Ascending aorta (tissue), 2 donors: ENCODE results near the gene GIN1. TPM values are rescaled to one million over a fixed set of nuclear protein-coding genes. Genes with fewer than 3 reads are reported as not detected.

ENCODE experiments used
- DNase-seq, 2 donors: peaks; one replicate each; pipeline ENCODE4 v3.0.0-alpha.2; 2019; ENCODE audit warnings: low spot score in 2 of 2
- H3K27ac ChIP-seq, 2 donors: fragments of 200-600 bp; sonication (generic); one replicate each; pipeline ENCODE4 v1.5.1; 2016 to 2017; ENCODE audit warnings: mild to moderate bottlenecking in 1 of 2
- H3K27me3 ChIP-seq: fragments of 200-600 bp; sonication (generic); one replicate; pipeline ENCODE4 v1.5.1; 2017
- H3K36me3 ChIP-seq, 2 donors: fragments of 200-600 bp; sonication (generic); one replicate each; pipeline ENCODE4 v1.5.1; 2016
- H3K4me1 ChIP-seq, 2 donors: fragments of 200-600 bp; sonication (generic); one replicate each; pipeline ENCODE4 v1.5.1; 2016 to 2017; ENCODE audit warnings: mild to moderate bottlenecking in 1 of 2
- H3K4me3 ChIP-seq, 2 donors: fragments of 200-600 bp; sonication (generic); one replicate each; pipeline ENCODE4 v1.5.1; 2016 to 2017; ENCODE audit warnings: mild to moderate bottlenecking in 1 of 2
- H3K9me3 ChIP-seq, 2 donors: fragments of 200-600 bp; sonication (generic); one replicate each; pipeline ENCODE4 v1.5.1; 2016
- intact Hi-C: fragments of 100-400 bp; cut with DNase I; formaldehyde crosslinking; loops from one replicate; pipeline ENCODE4 v1.15.1; 2023
- total RNA-seq: library from RNA; depleted of rRNA; stranded (reverse); fragments of >200 nt; gene quantifications from one replicate; pipeline ENCODE4 v1.1.0, GENCODE V29; 2016
- TF ChIP-seq, protein P1 (sequence below), 3 experiments: fragments of 200-600 bp in 2 of 3; fragments of 450-650 bp in 1 of 3; sonication (generic) in 2 of 3; IDR thresholded peaks; one replicate each; pipeline ENCODE4 v1.5.1; 2016 to 2019; ENCODE audit warnings: antibody characterized with exemption in 3 of 3, mild to moderate bottlenecking in 1 of 3, moderate library complexity in 1 of 3

Gene GIN1
- total RNA-seq, 1 donor from 2014 or later = 0.21 TPM

DNA sequence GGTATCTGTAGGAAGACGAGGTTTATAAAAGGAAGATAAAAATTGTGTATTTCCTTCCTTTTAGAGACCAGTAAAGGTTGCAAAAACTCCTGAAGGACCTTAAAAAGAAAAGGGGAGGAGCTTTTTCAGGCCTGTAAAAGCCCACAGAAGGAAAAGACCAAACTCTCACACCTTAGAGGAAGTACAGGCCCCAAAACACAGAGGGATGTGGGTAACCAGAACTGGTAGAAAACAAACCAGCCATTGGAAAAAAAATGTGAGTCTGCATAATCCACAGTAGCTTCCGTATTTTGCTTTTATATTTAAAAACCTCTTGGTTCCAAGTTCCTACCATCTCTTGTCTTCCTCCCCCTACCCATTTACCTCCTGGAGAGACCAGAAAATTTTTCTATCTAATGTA is 8.5 kb downstream of the GIN1 start:
- peaks cover 0 to 3% of the 10 kb centered on the region in 2 donors for H3K36me3 ChIP-seq
- no peak overlapping the region for H3K4me3 ChIP-seq
- intact Hi-C loops = no loop called here
- TF ChIP-seq, protein P1, sequence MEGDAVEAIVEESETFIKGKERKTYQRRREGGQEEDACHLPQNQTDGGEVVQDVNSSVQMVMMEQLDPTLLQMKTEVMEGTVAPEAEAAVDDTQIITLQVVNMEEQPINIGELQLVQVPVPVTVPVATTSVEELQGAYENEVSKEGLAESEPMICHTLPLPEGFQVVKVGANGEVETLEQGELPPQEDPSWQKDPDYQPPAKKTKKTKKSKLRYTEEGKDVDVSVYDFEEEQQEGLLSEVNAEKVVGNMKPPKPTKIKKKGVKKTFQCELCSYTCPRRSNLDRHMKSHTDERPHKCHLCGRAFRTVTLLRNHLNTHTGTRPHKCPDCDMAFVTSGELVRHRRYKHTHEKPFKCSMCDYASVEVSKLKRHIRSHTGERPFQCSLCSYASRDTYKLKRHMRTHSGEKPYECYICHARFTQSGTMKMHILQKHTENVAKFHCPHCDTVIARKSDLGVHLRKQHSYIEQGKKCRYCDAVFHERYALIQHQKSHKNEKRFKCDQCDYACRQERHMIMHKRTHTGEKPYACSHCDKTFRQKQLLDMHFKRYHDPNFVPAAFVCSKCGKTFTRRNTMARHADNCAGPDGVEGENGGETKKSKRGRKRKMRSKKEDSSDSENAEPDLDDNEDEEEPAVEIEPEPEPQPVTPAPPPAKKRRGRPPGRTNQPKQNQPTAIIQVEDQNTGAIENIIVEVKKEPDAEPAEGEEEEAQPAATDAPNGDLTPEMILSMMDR (IDR thresholded peaks at IDR 0.05) = no peak
- no peak for DNase-seq
- no peaks in the 10 kb centered on the region for H3K9me3 ChIP-seq
- H3K27ac ChIP-seq = no peak overlapping the region
- H3K27me3 ChIP-seq = no peaks in the 10 kb centered on the region
- H3K4me1 ChIP-seq = no peaks in the 10 kb centered on the region

DNA sequence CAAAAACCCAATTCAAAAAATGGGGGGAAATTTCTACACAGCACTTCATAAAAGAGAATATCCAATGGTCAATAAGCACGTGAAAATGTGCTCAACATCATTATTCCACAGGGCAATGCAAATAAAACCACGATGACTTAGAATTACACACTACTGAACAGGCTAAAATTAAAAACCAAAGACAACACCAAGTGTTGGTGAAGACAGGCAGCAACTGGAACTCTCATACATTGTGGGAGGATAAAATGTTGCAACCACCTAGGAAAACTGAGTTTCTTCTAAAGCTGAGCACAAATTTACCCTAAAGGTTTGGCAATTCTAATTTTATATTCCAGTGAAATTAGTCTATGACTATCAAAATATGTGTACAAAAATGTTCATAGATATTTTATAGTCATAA is 9.5 kb downstream of the GIN1 start:
- no peak for DNase-seq
- Histone ChIP-seq H3K27ac (no peak overlapping the region), H3K4me1 (no peaks in the 10 kb centered on the region), H3K27me3 (no peaks in the 10 kb centered on the region), H3K36me3 (peaks cover 0 to 3% of the 10 kb centered on the region in 2 donors), H3K4me3 (no peak overlapping the region), H3K9me3 (no peaks in the 10 kb centered on the region)
- TF ChIP-seq, protein P1 (IDR thresholded peaks at IDR 0.05) = no peak
- intact Hi-C loops = no loop called here

DNA sequence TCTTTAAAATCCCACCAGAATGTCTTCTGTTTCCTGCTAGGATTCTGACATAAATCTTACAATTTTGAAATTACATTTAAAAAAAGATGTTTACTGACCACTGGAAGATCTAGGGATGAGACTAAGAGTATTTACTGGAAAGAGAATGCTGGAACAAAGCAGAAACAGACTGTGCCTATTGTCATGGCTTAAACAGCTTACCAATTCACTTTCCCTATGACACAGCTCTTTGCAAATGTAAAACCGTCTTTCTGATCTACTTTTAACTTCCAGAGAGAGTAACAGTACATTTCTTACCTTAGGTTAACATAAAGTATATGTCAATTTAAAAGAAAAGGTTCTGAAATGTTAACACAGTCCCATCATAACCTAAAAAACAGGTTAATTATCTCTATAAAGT is 10.7 kb downstream of the GIN1 start:
- no peak overlapping the region for H3K27ac ChIP-seq
- H3K9me3 ChIP-seq = no peaks in the 10 kb centered on the region
- intact Hi-C loops = no loop called here
- peaks cover 0 to 3% of the 10 kb centered on the region in 2 donors for H3K36me3 ChIP-seq
- DNase-seq = no peak
- H3K4me3 ChIP-seq = no peak overlapping the region
- H3K4me1 ChIP-seq = no peaks in the 10 kb centered on the region
- TF ChIP-seq, protein P1 (IDR thresholded peaks at IDR 0.05) = no peak
- no peaks in the 10 kb centered on the region for H3K27me3 ChIP-seq

DNA sequence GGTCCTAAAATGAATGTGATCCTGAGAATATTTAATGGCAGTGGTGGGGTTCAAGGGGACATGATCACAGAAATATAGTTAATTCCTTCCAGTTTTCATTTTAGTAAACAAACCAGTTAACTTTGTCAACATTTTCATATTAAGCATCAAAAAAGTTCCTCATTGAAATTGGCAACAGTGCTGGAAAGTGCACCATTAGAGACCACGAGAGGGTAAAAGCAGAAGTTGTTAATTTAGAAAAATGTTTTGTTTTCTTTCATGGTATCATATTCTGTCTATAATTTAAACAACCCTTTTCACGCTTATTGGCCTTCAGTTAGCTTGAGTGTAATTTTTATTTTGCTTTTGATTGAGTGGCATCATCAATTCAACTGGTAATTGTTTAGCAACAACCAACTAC is 11.9 kb downstream of the GIN1 start:
- Histone ChIP-seq H3K27me3 (no peaks in the 10 kb centered on the region), H3K4me3 (no peak overlapping the region), H3K27ac (no peak overlapping the region), H3K36me3 (peaks cover 0 to 7% of the 10 kb centered on the region in 2 donors), H3K4me1 (no peaks in the 10 kb centered on the region), H3K9me3 (no peaks in the 10 kb centered on the region)
- DNase-seq = no peak
- intact Hi-C loops = no loop called here
- TF ChIP-seq, protein P1 (IDR thresholded peaks at IDR 0.05) = no peak

DNA sequence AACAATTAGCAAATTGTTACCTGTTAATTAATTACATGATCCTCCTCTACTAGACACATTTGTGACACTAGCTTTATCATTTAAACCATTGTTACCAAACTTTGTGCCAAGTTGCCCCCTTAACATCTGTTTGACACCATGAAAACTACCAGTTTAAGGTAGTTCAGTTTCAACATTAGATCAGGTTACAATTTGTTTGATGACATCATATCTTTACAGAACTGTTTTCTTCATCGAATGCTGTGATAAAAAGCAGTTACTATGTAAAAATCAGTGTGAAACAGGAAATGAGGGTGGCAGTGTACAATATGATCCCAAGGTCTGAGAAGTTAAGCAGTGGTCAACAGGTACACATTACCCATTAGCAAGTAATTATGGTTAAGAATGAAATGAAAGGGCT is 17.7 kb downstream of the GIN1 start:
- Histone ChIP-seq H3K9me3 (no peaks in the 10 kb centered on the region), H3K36me3 (peaks cover 8 to 10% of the 10 kb centered on the region in 2 donors), H3K27ac (no peak overlapping the region), H3K27me3 (no peaks in the 10 kb centered on the region), H3K4me1 (no peaks in the 10 kb centered on the region), H3K4me3 (no peak overlapping the region)
- TF ChIP-seq, protein P1 (IDR thresholded peaks at IDR 0.05) = no peak
- intact Hi-C loops = no loop called here
- DNase-seq = no peak
